NB4 (cell line): ENCODE measurements around the gene CCDC194.

Experiments used
- POLR2A ChIP-seq: IDR thresholded peaks from 2 replicates; pipeline ENCODE4 v1.6.1; 2011; ENCODE audit warnings: mild to moderate bottlenecking; ENCODE audit not compliant: insufficient read length; ENCODE audit errors: extremely low read depth
- TF ChIP-seq, protein P1 (sequence below): IDR thresholded peaks from one replicate; pipeline ENCODE4 v1.5.1; 2012; ENCODE audit warnings: low read depth, low read length

DNA sequence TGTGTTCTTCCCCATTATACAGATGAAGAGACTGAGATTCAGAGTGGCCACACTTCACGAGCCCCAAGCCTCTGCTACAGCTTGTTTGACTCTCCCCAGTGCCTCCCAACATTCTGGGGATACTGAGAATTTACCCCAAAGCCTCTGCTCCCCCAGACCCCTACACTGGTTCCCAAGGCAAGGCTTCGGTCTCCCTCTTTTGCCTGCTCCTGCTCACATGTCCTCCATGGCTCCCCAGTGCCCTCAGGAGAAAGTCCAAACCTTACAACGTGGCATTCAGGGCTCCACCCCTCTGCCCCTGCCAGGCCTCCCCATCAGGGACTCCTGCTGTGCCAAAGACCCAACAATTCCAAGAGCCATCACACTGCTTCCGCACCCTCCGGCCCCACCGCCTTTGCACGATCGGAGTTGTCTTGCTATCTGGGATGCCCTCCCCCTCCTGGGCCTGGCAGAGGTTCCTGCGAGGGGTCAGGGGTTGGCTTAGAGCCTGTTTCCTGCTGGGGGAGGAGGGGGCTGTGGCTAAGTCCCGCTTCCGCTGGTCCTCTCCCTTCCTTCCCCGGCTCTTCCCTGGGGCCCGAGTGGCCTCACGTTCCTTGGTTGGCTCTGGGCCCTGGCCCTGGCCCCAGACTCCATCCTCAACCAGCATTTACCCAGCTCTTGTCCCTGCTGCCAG, 41.3 kb downstream of the CCDC194 start:
- TF ChIP-seq, protein P1, sequence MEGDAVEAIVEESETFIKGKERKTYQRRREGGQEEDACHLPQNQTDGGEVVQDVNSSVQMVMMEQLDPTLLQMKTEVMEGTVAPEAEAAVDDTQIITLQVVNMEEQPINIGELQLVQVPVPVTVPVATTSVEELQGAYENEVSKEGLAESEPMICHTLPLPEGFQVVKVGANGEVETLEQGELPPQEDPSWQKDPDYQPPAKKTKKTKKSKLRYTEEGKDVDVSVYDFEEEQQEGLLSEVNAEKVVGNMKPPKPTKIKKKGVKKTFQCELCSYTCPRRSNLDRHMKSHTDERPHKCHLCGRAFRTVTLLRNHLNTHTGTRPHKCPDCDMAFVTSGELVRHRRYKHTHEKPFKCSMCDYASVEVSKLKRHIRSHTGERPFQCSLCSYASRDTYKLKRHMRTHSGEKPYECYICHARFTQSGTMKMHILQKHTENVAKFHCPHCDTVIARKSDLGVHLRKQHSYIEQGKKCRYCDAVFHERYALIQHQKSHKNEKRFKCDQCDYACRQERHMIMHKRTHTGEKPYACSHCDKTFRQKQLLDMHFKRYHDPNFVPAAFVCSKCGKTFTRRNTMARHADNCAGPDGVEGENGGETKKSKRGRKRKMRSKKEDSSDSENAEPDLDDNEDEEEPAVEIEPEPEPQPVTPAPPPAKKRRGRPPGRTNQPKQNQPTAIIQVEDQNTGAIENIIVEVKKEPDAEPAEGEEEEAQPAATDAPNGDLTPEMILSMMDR: no peak
- TF ChIP-seq POLR2A: no peak
